HEK293T (cell line): Measurements from ENCODE around the gene CD300A.

Source experiments
- CTCF ChIA-PET: fragments of 350-600 bp; formaldehyde crosslinking; extraction: SDS; loops from one replicate; lab custom pipeline; 2021; ENCODE audit warnings: antibody characterized with exemption, inconsistent platforms; lab: Yijun Ruan, JAX
- POLR2A ChIA-PET: fragments of 350-600 bp; formaldehyde crosslinking; extraction: SDS; loops from one replicate; lab custom pipeline; 2020; ENCODE audit warnings: antibody characterized with exemption, inconsistent platforms; lab: Yijun Ruan, JAX
- DNase-seq: peaks from one replicate; pipeline ENCODE4 v3.0.0; 2012; ENCODE audit warnings: mixed read lengths; ENCODE audit errors: extremely low spot score
- ARNT ChIP-seq: fragments of 450-650 bp; IDR thresholded peaks from 2 replicates; pipeline ENCODE4 v1.6.1; 2017; ENCODE audit warnings: mild to moderate bottlenecking
- BHLHE40 ChIP-seq: fragments of 450-650 bp; IDR thresholded peaks from 2 replicates; pipeline ENCODE4 v1.6.1; 2016; ENCODE audit warnings: mild to moderate bottlenecking, moderate library complexity, borderline replicate concordance
- CTBP1 ChIP-seq: fragments of 450-650 bp; IDR thresholded peaks from 2 replicates; pipeline ENCODE4 v1.6.1; 2016; ENCODE audit warnings: borderline replicate concordance
- ELF4 ChIP-seq: fragments of 450-650 bp; IDR thresholded peaks from 2 replicates; pipeline ENCODE4 v1.6.1; 2017; ENCODE audit warnings: antibody characterized with exemption
- FOXA1 ChIP-seq: fragments of 450-650 bp; IDR thresholded peaks from 2 replicates; pipeline ENCODE4 v1.6.1; 2016; ENCODE audit warnings: mild to moderate bottlenecking
- FOXK2 ChIP-seq: fragments of 450-650 bp; IDR thresholded peaks from 2 replicates; pipeline ENCODE4 v1.6.1; 2016; ENCODE audit warnings: mild to moderate bottlenecking
- FOXM1 ChIP-seq: fragments of 450-650 bp; IDR thresholded peaks from 2 replicates; pipeline ENCODE4 v1.6.1; 2017; ENCODE audit warnings: mild to moderate bottlenecking, borderline replicate concordance
- HDGF ChIP-seq: fragments of 450-650 bp; IDR thresholded peaks from 2 replicates; pipeline ENCODE4 v1.6.1; 2017; ENCODE audit warnings: antibody characterized with exemption, borderline replicate concordance
- L3MBTL2 ChIP-seq: fragments of 450-650 bp; conservative IDR thresholded peaks from 2 replicates; pipeline ENCODE4 v1.6.1; 2016; ENCODE audit warnings: mild to moderate bottlenecking
- LEF1 ChIP-seq: fragments of 450-650 bp; IDR thresholded peaks from 2 replicates; pipeline ENCODE4 v1.6.1; 2017; ENCODE audit warnings: mild to moderate bottlenecking, borderline replicate concordance
- NFRKB ChIP-seq: fragments of 450-650 bp; IDR thresholded peaks from 2 replicates; pipeline ENCODE4 v1.6.1; 2016; ENCODE audit warnings: mild to moderate bottlenecking, moderate library complexity
- SP1 ChIP-seq: fragments of 450-650 bp; IDR thresholded peaks from 2 replicates; pipeline ENCODE4 v1.6.1; 2017
- SUZ12 ChIP-seq: fragments of 450-650 bp; IDR thresholded peaks from 2 replicates; pipeline ENCODE4 v1.6.1; 2016; ENCODE audit warnings: mild to moderate bottlenecking
- TARDBP ChIP-seq: fragments of 450-650 bp; IDR thresholded peaks from 2 replicates; pipeline ENCODE4 v1.6.1; 2016
- ZNF384 ChIP-seq: fragments of 450-650 bp; IDR thresholded peaks from 2 replicates; pipeline ENCODE4 v1.6.1; 2016
- TF ChIP-seq, protein P1 (sequence below): fragments of 450-650 bp; IDR thresholded peaks from 2 replicates; pipeline ENCODE4 v1.6.1; 2016

Gene CD300A

DNA sequence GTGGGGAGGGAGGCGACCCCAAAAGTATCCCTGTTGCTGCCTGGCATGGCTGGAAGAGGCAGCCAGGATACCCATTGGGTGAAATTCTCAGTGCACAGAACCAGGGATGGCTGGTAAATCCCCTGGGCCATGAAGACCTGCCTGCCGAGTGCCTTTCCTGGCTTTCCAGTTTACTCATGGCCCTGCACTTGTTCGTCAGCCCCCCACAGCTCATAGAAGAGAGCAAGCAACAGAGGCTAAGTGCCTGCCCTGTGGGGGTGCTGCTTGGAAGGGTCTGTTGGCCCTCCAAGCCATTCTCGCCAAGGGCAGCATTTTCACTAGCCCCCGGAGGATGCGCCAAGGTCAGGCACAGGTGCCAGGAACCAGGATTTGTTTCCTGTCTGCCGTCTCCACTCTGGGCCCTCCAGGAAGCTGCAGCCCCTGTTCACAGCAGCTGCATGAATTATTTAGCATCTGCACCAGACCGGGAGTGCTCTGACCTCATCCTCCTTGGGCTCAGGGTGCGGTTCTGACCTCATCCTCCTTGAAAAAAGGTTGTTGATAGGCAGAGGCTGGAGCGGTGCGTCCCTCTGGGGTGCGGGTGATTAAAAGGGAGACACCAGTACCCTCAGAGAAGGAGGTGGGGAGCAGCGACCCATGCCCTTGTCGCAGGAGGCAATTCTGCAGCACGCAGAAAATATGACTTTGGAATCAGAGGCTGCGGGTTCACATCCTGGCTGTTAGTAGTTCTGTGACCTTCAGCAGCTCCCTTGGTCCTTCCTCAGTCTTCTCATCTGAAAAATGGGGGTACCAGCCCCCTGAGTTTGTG, 14.2 kb upstream of the CD300A start:
- POLR2A ChIA-PET = interaction anchor here (3.3 to 4.4 kb wide), 2 partner anchors 8 to 22 kb away, joined by 20 to 27 read pairs; no protein-coding TSS in a partner anchor
- CTCF ChIA-PET = interaction anchor here (0.6 to 1.6 kb wide), 4 partner anchors 42 to 788 kb away, joined by 3 to 5 read pairs (median 4); no protein-coding TSS in a partner anchor
- DNase-seq = no peak
- no peak for TF ChIP-seq HDGF
- TF ChIP-seq FOXK2 = no peak
- no peak for TF ChIP-seq ELF4
- no peak for TF ChIP-seq L3MBTL2
- TF ChIP-seq, protein P1, sequence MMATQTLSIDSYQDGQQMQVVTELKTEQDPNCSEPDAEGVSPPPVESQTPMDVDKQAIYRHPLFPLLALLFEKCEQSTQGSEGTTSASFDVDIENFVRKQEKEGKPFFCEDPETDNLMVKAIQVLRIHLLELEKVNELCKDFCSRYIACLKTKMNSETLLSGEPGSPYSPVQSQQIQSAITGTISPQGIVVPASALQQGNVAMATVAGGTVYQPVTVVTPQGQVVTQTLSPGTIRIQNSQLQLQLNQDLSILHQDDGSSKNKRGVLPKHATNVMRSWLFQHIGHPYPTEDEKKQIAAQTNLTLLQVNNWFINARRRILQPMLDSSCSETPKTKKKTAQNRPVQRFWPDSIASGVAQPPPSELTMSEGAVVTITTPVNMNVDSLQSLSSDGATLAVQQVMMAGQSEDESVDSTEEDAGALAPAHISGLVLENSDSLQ = no peak
- TF ChIP-seq ZNF384 = no peak
- no peak for TF ChIP-seq SP1
- TF ChIP-seq SUZ12 = no peak
- TF ChIP-seq ARNT = no peak
- no peak for TF ChIP-seq FOXA1
- no peak for TF ChIP-seq BHLHE40
- TF ChIP-seq LEF1 = no peak
- TF ChIP-seq CTBP1 = no peak
- no peak for TF ChIP-seq FOXM1
- TF ChIP-seq NFRKB = no peak
- TF ChIP-seq TARDBP = no peak

DNA sequence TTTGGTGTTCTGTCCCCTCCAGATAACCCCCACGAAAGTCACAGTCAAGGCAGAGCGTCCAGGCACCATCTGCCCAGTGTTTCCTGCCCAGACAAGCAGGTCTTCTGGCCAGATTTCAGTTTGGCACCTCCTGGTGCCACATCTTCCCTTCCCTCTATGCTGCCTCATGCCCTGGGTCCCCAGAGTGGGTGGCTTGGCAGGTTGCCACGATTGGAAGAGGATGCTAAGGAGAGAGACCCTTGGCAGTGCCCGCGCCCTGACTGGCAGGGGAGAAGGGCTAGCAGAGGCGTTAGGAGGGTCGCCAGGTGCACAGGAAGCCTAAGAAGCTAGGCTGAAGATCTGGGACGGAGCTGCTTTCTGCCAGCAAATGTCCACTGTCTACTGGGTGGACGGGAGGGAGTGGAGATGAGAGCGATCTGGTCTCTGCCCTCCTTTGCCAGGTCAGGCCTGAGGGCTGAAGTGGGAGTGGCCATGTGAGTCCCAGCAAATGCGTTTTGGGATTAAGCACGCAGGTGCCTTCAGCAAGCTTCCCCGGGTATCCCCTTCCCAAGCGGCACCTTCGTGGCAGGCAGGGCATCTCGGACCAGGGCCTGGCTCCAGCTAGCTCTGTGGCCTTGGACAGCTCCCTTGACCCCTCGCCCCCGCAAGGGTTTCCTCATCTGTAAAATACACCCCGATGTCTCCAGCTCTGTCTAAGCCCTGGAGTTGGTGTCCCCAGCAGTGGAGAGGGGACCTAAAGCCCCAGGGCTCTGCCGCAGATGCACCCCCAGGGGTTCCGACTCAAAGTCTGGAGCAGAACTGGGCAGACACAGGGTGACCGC, 13.4 kb upstream of the CD300A start:
- TF ChIP-seq SP1 (no peak), L3MBTL2 (no peak), TARDBP (no peak), FOXM1 (no peak), LEF1 (no peak), BHLHE40 (no peak), ELF4 (no peak), CTBP1 (no peak), HDGF (no peak), FOXK2 (no peak), NFRKB (no peak), ZNF384 (no peak), SUZ12 (no peak)
- no peak for DNase-seq
- CTCF ChIA-PET = interaction anchor here (0.5 to 1.6 kb wide), 3 partner anchors 85 to 1023 kb away, joined by 3 to 4 read pairs (median 3); no protein-coding TSS in a partner anchor
- POLR2A ChIA-PET = interaction anchor here (1.0 to 4.4 kb wide), 3 partner anchors 9 to 37 kb away, joined by 3 to 27 read pairs (median 20); no protein-coding TSS in a partner anchor

DNA sequence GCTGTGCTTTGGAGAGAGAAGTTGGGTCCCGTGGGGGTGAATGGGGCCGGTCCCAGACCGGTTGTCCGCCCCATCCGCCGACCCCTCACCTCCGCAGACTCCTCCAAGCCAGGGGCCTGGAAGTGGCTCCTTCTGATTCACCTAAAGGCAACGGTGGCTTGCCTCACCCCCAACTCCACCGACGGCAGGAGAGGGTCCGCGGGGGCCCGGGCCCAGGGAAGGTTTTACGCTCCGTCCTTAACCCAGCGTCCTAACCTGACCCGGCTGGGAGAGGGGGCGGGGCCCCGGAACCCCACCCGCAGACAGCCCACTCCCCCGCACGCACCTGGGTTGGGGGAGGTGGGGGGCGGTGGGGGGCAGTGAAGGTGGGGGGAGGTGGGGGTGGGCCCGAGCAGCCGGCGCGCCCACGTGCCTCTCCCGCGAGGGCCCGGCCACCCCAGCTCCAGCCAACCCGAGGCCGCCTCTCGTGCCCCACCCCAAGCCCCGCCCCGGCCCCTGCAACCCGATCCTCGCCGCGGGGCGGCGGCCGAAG, 12.7 kb upstream of the CD300A start:
- DNase-seq = peak; percentile 95
- TF ChIP-seq BHLHE40 (no peak), FOXM1 (no peak), HDGF (no peak), ARNT (no peak), FOXK2 (no peak), ZNF384 (no peak), SUZ12 (no peak), SP1 (no peak), CTBP1 (no peak), ELF4 (no peak), L3MBTL2 (no peak; the same call in 1 of the 2 replicates), FOXA1 (no peak), LEF1 (no peak), NFRKB (no peak), TARDBP (no peak)
- TF ChIP-seq, protein P1 = no peak
- ChIA-PET POLR2A (interaction anchor here (1.0 to 4.4 kb wide), 3 partner anchors 10 to 37 kb away, joined by 3 to 27 read pairs (median 20); no protein-coding TSS in a partner anchor), CTCF (interaction anchor here (0.5 to 1.6 kb wide), 3 partner anchors 16 to 1024 kb away, joined by 3 to 4 read pairs (median 3); no protein-coding TSS in a partner anchor)

DNA sequence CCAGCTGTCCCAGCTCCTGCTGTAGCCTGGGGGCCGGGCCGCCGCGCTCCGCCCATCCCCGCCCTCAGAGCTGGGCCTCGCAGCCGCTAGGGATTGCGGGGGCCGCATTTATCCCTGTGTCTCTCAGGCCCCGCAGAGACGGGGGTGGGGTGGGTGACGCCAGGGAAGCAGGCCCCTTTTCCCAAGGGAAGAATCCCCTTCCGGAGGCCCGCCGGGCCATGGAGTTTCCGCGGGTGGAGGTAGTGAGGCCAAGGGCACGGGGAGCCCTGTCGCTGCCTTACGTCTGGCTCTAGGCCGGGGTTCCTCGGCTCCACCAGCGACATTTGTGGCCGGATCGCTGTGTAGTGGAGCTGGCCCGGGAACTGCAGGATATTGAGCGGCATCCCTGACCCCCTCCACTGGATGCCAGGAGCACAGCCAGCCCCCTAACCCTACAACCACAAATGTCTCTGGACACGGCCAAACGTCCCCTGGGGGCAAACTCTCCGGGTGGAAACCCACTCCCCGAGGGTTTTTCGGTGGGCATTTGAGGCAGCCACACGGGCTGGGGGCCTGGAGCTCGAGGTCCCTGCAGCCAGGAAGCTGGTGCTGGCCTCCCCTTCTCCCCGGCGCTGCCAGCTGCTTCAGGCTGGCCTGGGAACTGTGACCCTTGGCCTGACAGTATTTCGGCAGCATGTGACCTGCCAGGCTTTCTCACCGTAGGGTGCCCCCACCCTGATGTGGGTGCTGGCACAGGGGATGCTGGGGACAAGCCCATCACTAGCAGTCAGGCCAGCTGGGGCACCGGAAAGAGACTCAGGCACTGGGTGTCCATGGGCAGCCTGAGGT, 12.0 kb upstream of the CD300A start:
- ChIA-PET POLR2A (interaction anchor here (0.8 to 4.4 kb wide), 5 partner anchors 11 to 76 kb away, joined by 3 to 27 read pairs (median 6); no protein-coding TSS in a partner anchor), CTCF (interaction anchor here (0.9 to 2.1 kb wide), 4 partner anchors 17 to 87 kb away, joined by 3 to 15 read pairs (median 4); no protein-coding TSS in a partner anchor)
- no peak for DNase-seq
- TF ChIP-seq HDGF (no peak), NFRKB (no peak), TARDBP (no peak), ELF4 (no peak), L3MBTL2 (no peak), ARNT (no peak), FOXA1 (no peak), CTBP1 (no peak), LEF1 (no peak)
- TF ChIP-seq, protein P1 = no peak
